Tibial artery (tissue), 4 donors: ENCODE measurements around the gene GTF3C2.
"Not testable (repeated sequence)": the region's sequence is repeated elsewhere in the genome, so short reads cannot be mapped to it uniquely, and the experiment has no call there.

Experiments
- DNase-seq, 2 donors: peaks; one replicate each; pipeline ENCODE4 v3.0.0-alpha.2; 2019
- H3K27ac ChIP-seq, 2 donors: fragments of 200-600 bp; sonication (generic) in 1 of 2; 1 replicate in 1 of 2; 2 replicates in 1 of 2; pipeline ENCODE4 v1.5.1; 2018 to 2019; ENCODE audit warnings: mild to moderate bottlenecking in 1 of 2
- H3K27me3 ChIP-seq, 2 donors: fragments of 200-600 bp; sonication (generic) in 1 of 2; one replicate each; pipeline versions ENCODE4 v1.5.1 to v1.6.0; 2016 to 2019
- H3K36me3 ChIP-seq, 3 donors: fragments of 200-600 bp; sonication (generic) in 2 of 3; one replicate each; pipeline ENCODE4 v1.5.1; 2016 to 2019; ENCODE audit warnings: mild to moderate bottlenecking in 2 of 3
- H3K4me1 ChIP-seq, 4 donors: fragments of 200-600 bp; sonication (generic) in 2 of 4; 1 replicate in 3 of 4; 2 replicates in 1 of 4; pipeline ENCODE4 v1.5.1; 2016 to 2019
- H3K4me3 ChIP-seq, 2 donors: fragments of 200-600 bp; sonication (generic) in 1 of 2; 1 replicate in 1 of 2; 2 replicates in 1 of 2; pipeline ENCODE4 v1.5.1; 2018 to 2019; ENCODE audit warnings: mild to moderate bottlenecking in 2 of 2
- H3K9me3 ChIP-seq, 3 donors: fragments of 200-600 bp; sonication (generic) in 1 of 3; one replicate each; pipeline ENCODE4 v1.5.1; 2016 to 2019
- CTCF ChIP-seq, 2 experiments: fragments of 200-600 bp in 1 of 2; fragments of 450-650 bp in 1 of 2; IDR thresholded peaks; one replicate each; pipeline ENCODE4 v1.5.1; 2017 to 2019; ENCODE audit warnings: antibody characterized with exemption in 2 of 2, mild to moderate bottlenecking in 1 of 2, moderate library complexity in 1 of 2
- intact Hi-C: fragments of 100-400 bp; cut with DNase I; formaldehyde crosslinking; loops from one replicate; pipeline ENCODE4 v1.15.0; 2023; ENCODE audit warnings: low total_unique reads

The GTF3C2 gene

GRCh38 chr2:27324720-27325119 lies 31.8 kb downstream of the GTF3C2 start:
- Histone ChIP-seq H3K36me3 (peaks cover 32 to 37% (median 37%) of the 10 kb centered on the region in 3 donors), H3K27me3 (no peaks in the 10 kb centered on the region), H3K4me1 (peaks cover 0 to 25% (median 16%) of the 10 kb centered on the region in 4 donors), H3K27ac (no peak overlapping the region), H3K9me3 (no peaks in the 10 kb centered on the region), H3K4me3 (no peak overlapping the region)
- DNase-seq: no peak
- intact Hi-C loops: no loop called here
- no peak for TF ChIP-seq CTCF (IDR thresholded peaks at IDR 0.05)

- Histone ChIP-seq H3K27me3 (no peaks in the 10 kb centered on the region), H3K4me1 (peaks cover 0 to 25% (median 16%) of the 10 kb centered on the region in 4 donors), H3K27ac (peak overlapping the region; percentile 81 to 90), H3K4me3 (peak overlapping the region; percentile 60 to 68), H3K9me3 (no peaks in the 10 kb centered on the region), H3K36me3 (peaks cover 24 to 28% (median 27%) of the 10 kb centered on the region in 3 donors)
- DNase-seq: no peak
- no peak for TF ChIP-seq CTCF (IDR thresholded peaks at IDR 0.05)
- intact Hi-C loops: no loop called here
These were observed 32.8 kb downstream of the GTF3C2 start for GRCh38 chr2:27323596-27324285.

GRCh38 chr2:27322766-27323595 lies 33.6 kb downstream of the GTF3C2 start, which contains the start of gene MPV17:
Gene MPV17, minus strand, starts transcription at chr2:27323097. Its CDS starts 580 bp downstream, at chr2:27322517.
- DNase-seq: peak; percentile 89 to 95
- intact Hi-C loops: no loop called here
- peaks cover 16 to 23% (median 19%) of the 10 kb centered on the region in 3 donors for H3K36me3 ChIP-seq

GRCh38 chr2:27322301-27322765 lies 34.2 kb downstream of the GTF3C2 start:
- H3K4me3 ChIP-seq: peak overlapping the region; percentile 60 to 68
- H3K36me3 ChIP-seq: peaks cover 11 to 17% (median 15%) of the 10 kb centered on the region in 3 donors
- intact Hi-C loops: no loop called here
- DNase-seq: no peak
- peak overlapping the region; percentile 81 to 90 for H3K27ac ChIP-seq
- TF ChIP-seq CTCF (IDR thresholded peaks at IDR 0.05): no peak
- peaks cover 0 to 25% (median 16%) of the 10 kb centered on the region in 4 donors for H3K4me1 ChIP-seq
- no peaks in the 10 kb centered on the region for H3K9me3 ChIP-seq
- no peaks in the 10 kb centered on the region for H3K27me3 ChIP-seq

More at GRCh38 chr2:27322766-27323595, 33.6 kb downstream of the GTF3C2 start, which contains the start of gene MPV17:
- Histone ChIP-seq H3K9me3 (no peaks in the 10 kb centered on the region), H3K4me3 (peak within 1 kb of the TSS; percentile 60 to 68), H3K4me1 (peaks cover 0 to 25% (median 16%) of the 10 kb centered on the region in 4 donors), H3K27me3 (no peaks in the 10 kb centered on the region), H3K27ac (peak within 1 kb of the TSS; percentile 81 to 90)
- no peak for TF ChIP-seq CTCF (IDR thresholded peaks at IDR 0.05)

GRCh38 chr2:27320958-27321543 lies 35.5 kb downstream of the GTF3C2 start:
- intact Hi-C loops: no loop called here
- no peak for TF ChIP-seq CTCF (IDR thresholded peaks at IDR 0.05)
- Histone ChIP-seq H3K36me3 (peaks cover 0 to 15% (median 5%) of the 10 kb centered on the region in 3 donors), H3K4me1 (peaks cover 0 to 25% (median 16%) of the 10 kb centered on the region in 4 donors), H3K27me3 (no peaks in the 10 kb centered on the region), H3K9me3 (no peaks in the 10 kb centered on the region), H3K4me3 (no peak overlapping the region), H3K27ac (no peak overlapping the region)
- peak in 1 of 2 donors; percentile 46 for DNase-seq

- Histone ChIP-seq H3K4me1 (peaks cover 0 to 25% (median 16%) of the 10 kb centered on the region in 4 donors), H3K36me3 (peaks cover 0 to 25% (median 7%) of the 10 kb centered on the region in 3 donors)
- H3K4me3 ChIP-seq, intact Hi-C loops, H3K27ac ChIP-seq, H3K27me3 ChIP-seq, H3K9me3 ChIP-seq, DNase-seq: not testable (repeated sequence)
These were observed 36.7 kb downstream of the GTF3C2 start for GRCh38 chr2:27319839-27320238.
